ENCODE results near the gene WDR87.
A peak's percentile ranks its signal among the peaks of the same experiment; 100 is the strongest.

WDR87 gene

DNA sequence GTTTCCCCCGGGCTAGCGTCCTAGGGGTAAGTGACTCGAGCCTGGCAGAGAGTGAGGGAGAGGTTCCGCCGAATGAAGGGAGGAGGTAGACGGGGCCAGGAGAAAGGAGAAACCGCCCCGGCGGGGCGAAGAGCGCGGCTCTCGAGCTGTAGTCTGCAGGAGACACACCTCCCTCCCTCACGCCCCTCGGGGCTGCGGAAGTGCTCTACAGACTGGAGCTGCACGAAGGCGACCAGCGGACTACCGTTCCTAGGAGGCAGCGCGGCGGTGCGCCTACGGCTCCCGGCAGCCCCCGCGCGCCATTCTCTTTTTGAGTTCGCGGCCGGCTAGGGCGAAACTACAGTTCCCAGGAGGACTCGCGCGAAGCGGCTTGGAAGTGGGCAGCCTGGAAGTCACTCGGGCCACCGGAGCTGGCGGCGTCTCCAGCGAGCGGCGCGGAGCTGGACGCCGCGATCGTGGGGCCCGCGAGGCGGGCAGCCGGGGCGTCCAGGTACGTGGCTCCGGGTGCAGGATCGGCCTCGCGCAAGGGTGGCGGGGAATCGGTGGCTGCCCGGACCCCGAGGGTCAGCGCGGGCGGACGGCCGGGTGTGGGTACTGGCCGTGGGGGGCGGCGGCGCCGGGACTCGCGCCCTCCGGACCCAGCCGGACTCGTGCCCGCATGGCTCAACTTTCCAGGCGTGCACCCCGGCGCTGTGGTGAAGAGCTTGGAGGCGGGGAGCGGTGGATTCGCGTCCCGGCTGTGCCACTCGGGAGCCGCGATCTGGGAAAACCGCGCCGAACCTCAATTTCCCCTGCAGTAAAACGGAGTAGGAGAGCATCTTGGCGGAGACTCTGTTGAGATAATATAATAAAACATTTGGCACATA, 708 bp upstream of the WDR87 start, which contains the start of gene SIPA1L3:
SIPA1L3 (plus strand) TSS at position 340 of the 866 bp plus-strand sequence. CDS start 174,358 bp downstream, outside the sequence.
- H3K4me2 ChIP-seq, result peak within 1 kb of the TSS; percentile 83 to 99 (median 94)
- H3K27me3 ChIP-seq, result no peaks in the 10 kb centered on the region
- H3K9ac ChIP-seq, result peak within 1 kb of the TSS; percentile 81 to 92 (median 88)
- H3K9me3 ChIP-seq (replicated peaks in 1 of 11), result no peaks in the 10 kb centered on the region
- H3K4me3 ChIP-seq, result peak within 1 kb of the TSS; percentile 89 to 100 (median 94)
- no peaks in the 10 kb centered on the region for H3K36me3 ChIP-seq
- peaks cover 32 to 60% (median 53%) of the 10 kb centered on the region in 10 experiments for H3K4me1 ChIP-seq
- H3K27ac ChIP-seq, result peak within 1 kb of the TSS; percentile 23 to 82 (median 77); a peak in 21 of 22 replicates
- H4K20me1 ChIP-seq, result peaks cover 0 to 11% (median 7%) of the 10 kb centered on the region in 11 experiments; a peak in 8 of 22 replicates
- no peak for TF ChIP-seq Cebpa-rat (IDR thresholded peaks at IDR 0.05)

DNA sequence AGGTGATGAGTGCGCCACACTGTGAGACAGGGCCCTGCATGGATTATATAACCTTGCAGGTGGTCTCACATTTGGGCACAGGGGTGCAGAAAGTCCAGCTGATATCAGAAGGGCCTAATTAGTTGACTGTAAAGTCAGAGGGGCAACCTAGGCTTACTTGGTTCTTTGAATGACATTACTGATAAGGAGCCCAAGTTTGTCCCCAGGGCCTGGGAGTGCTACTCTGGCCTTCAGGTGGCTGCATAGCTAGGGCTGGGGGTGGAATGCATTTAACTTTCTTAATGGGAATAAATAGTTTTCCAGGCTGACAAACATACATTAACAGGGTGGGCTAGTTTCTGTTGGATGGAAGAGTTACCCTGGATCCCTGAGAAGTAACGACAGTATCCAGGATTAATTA, 3.3 kb downstream of the WDR87 start:
- H3K4me3 ChIP-seq, result no peak overlapping the region
- no peak overlapping the region for H3K27ac ChIP-seq
- H3K4me1 ChIP-seq, result peaks cover 9 to 32% (median 20%) of the 10 kb centered on the region in 10 experiments
- peaks cover 0 to under 1% (median 0%) of the 10 kb centered on the region in 11 experiments; a peak in 2 of 22 replicates for H4K20me1 ChIP-seq
- no peaks in the 10 kb centered on the region for H3K36me3 ChIP-seq
- H3K4me2 ChIP-seq, result no peak overlapping the region
- no peaks in the 10 kb centered on the region for H3K9me3 ChIP-seq (replicated peaks in 1 of 11)
- no peak for TF ChIP-seq Cebpa-rat (IDR thresholded peaks at IDR 0.05)
- H3K27me3 ChIP-seq, result no peaks in the 10 kb centered on the region
- no peak overlapping the region for H3K9ac ChIP-seq

DNA sequence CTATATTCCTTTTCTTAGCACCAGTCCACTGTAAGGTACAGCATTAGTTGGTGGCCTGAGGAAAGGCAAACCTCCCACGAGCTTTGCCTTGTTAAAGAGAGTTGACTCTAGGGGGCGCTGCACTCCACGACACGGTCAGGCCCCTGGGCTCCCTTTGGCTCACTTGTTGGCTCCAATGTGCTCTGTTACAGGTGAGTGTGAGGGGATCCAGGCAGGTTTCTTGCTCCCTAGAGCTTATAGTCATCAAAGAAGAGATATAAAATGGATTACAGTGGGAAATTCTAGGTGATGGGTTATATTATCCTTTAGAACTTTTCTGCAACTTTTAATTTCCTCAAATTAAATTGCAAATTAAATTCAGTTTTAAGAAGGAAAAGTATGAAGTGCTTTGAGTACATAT, 3.7 kb downstream of the WDR87 start:
- Histone ChIP-seq H4K20me1 (no peaks in the 10 kb centered on the region), H3K9ac (no peak overlapping the region), H3K9me3 (replicated peaks in 1 of 11) (no peaks in the 10 kb centered on the region), H3K27ac (no peak overlapping the region), H3K4me1 (peaks cover 5 to 28% (median 15%) of the 10 kb centered on the region in 10 experiments), H3K36me3 (no peaks in the 10 kb centered on the region), H3K27me3 (no peaks in the 10 kb centered on the region), H3K4me3 (no peak overlapping the region), H3K4me2 (no peak overlapping the region)
- TF ChIP-seq Cebpa-rat (IDR thresholded peaks at IDR 0.05), result no peak

DNA sequence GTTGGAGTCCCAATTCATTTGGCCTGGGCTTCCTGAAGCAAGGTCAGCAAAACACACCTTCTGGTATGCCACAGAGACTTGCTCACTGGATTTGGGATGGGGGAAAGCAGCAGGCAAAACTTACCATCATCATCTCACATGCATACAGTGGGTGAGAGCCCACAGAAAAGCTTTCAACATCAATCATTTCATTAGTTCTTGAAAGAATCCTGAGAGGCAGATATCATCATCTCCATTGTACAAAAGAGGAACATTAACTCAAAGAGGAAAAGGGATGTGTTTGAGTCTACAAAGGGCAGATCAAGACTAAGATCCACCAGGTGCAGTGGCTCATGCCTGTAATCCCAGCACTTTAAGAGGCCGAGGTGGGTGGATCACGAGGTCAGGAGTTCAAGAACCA, 6.4 kb downstream of the WDR87 start:
- no peak overlapping the region for H3K27ac ChIP-seq
- H3K9ac ChIP-seq, result no peak overlapping the region
- H3K4me3 ChIP-seq, result no peak overlapping the region
- peaks cover 0 to 12% (median 3%) of the 10 kb centered on the region in 10 experiments; a peak in 5 of 20 replicates for H3K4me1 ChIP-seq
- H3K36me3 ChIP-seq, result no peaks in the 10 kb centered on the region
- no peaks in the 10 kb centered on the region for H3K9me3 ChIP-seq (replicated peaks in 1 of 11)
- H4K20me1 ChIP-seq, result no peaks in the 10 kb centered on the region
- no peak overlapping the region for H3K4me2 ChIP-seq
- TF ChIP-seq Cebpa-rat (IDR thresholded peaks at IDR 0.05), result no peak
- no peaks in the 10 kb centered on the region for H3K27me3 ChIP-seq

DNA sequence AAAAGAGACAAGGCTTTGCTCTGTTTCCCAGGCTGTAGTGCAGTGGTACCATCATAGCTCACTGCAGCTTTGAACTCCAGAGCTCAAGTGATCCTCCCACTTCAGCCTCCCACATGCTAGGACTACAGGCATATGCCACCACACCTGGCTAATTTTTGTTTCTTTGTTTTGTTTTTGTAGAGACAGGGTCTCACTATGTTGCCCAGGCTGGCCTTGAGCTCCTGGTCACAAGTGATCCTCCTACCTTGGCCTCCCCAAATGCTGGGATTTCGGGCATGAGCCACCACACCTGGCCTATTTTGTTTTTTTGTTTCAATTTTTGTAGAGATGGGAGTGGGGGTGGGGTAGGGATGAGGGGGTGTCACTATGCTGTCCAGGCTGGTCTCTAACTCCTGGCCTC, 6.9 kb downstream of the WDR87 start:
- Histone ChIP-seq H3K9ac (no peak overlapping the region), H3K27me3 (no peaks in the 10 kb centered on the region), H3K27ac (no peak overlapping the region), H4K20me1 (no peaks in the 10 kb centered on the region), H3K4me1 (peaks cover 0 to 12% (median 3%) of the 10 kb centered on the region in 10 experiments; a peak in 5 of 20 replicates), H3K4me2 (no peak overlapping the region), H3K9me3 (replicated peaks in 1 of 11) (no peaks in the 10 kb centered on the region), H3K36me3 (no peaks in the 10 kb centered on the region), H3K4me3 (no peak overlapping the region)
- TF ChIP-seq Cebpa-rat (IDR thresholded peaks at IDR 0.05), result no peak

DNA sequence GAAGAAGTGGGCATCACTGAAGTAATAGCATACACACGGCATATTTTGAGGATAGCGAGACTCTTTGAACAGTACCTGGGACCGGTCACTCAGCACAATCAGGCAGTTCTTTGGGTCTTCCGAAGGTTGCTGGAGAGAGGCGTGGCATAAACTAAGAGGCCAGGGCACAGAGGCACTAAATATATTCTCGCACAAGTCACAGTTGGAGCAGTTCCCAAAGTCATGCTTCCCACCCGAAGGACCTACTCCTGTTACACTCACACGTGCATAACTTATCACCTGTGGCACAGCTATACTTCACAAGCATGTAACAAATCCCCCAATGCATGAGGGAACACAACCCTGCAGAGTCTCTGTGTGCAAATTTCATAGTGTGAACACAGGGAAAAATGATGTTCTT, 10.2 kb downstream of the WDR87 start:
- H3K9me3 ChIP-seq (replicated peaks in 1 of 11), result no peaks in the 10 kb centered on the region; a peak in 1 of 22 replicates
- TF ChIP-seq Cebpa-rat (IDR thresholded peaks at IDR 0.05), result no peak
- H3K4me3 ChIP-seq, result no peak overlapping the region
- H3K36me3 ChIP-seq, result no peaks in the 10 kb centered on the region
- peaks cover 0 to 6% (median 0%) of the 10 kb centered on the region in 10 experiments; a peak in 3 of 20 replicates for H3K4me1 ChIP-seq
- no peak overlapping the region for H3K9ac ChIP-seq
- H3K27me3 ChIP-seq, result no peaks in the 10 kb centered on the region
- no peak overlapping the region for H3K27ac ChIP-seq
- H3K4me2 ChIP-seq, result no peak overlapping the region
- H4K20me1 ChIP-seq, result no peaks in the 10 kb centered on the region

DNA sequence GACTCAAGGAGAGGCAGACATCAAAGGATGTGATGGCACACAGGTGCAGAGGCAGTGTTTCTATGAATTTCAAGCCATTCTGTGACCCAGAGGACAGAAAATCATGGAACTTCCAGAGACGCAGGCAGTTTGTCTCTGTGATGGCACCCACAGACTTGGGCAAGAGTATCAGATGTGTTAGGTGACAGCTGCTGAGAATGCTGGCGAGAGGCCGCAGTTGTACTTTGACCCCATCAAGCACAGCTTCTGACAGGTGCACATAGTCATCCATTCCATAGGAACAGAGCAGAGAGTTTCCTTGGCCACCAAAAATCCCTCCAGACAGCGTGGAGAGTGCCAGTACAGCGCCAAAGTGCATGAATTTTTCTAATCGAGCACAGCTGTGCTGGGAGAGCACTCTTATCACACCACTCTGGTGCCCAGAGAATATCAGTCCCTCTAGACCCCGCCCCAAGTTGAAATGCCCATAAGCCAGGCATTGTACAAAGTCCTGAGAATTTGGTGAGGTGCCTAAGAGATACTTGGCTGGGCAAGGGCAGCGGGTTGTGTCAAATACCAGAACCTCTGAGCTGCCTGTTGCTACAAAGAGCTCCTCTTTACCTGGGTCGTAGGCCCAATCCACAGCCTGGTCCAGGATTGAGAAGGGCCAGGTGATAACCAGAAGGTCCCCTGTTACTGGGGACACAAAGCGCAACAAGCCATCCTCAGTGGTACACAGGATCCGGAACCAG, 12.4 kb downstream of the WDR87 start:
- no peaks in the 10 kb centered on the region for H3K27me3 ChIP-seq
- no peaks in the 10 kb centered on the region for H4K20me1 ChIP-seq
- H3K4me1 ChIP-seq, result peaks cover 0 to 3% (median 0%) of the 10 kb centered on the region in 10 experiments; a peak in 2 of 20 replicates
- H3K9me3 ChIP-seq (replicated peaks in 1 of 11), result peaks cover 0 to 5% (median 0%) of the 10 kb centered on the region in 11 experiments; a peak in 3 of 22 replicates
- H3K9ac ChIP-seq, result no peak overlapping the region
- H3K36me3 ChIP-seq, result no peaks in the 10 kb centered on the region
- H3K4me3 ChIP-seq, result no peak overlapping the region
- no peak for TF ChIP-seq Cebpa-rat (IDR thresholded peaks at IDR 0.05)
- no peak overlapping the region for H3K4me2 ChIP-seq
- H3K27ac ChIP-seq, result no peak overlapping the region

DNA sequence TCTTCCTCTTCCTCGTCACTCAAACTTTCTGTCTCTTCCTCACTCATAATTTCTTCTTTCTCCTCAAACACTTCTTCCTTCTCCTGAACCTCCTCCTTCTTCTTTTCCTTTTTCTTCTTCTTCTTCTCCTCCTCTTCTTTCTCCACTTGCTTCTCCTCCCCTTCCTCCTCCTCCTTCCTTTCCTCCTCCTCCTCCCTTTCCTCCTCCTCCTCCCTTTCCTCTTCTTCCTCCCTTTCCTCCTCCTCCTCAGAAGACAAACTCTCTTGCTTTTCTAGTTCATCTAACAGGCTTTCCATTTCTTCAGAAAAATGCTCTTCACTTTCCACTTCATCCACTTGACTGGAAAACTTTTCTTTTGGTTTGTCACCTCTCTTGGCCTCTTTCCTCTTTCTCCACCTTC, 19.8 kb downstream of the WDR87 start:
- H3K4me3 ChIP-seq, result no peak overlapping the region

DNA sequence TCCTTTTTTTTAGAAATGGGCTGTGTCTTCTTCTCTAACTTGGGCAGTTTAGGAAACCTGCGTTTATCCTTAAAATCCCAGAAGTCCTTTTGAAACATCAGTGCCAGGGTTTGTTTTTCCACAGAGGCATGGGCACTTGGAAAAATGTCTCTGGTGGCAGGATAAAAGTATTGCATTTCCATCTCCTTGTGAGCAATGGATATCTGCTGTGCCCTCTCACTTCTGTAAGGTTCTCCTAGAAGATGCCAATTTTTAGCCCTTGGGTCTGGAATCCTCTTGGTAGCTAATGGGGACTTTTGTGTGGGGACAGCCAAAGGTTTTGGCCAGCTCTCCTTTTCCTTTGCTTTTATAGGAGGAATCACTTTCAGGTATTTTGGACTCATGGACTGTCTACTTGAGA, 21.0 kb downstream of the WDR87 start:
- TF ChIP-seq Cebpa-rat (IDR thresholded peaks at IDR 0.05), result no peak
- no peaks in the 10 kb centered on the region for H4K20me1 ChIP-seq
- H3K9me3 ChIP-seq (replicated peaks in 1 of 11), result peaks cover 21 to 62% (median 47%) of the 10 kb centered on the region in 11 experiments
- no peak overlapping the region for H3K27ac ChIP-seq
- H3K36me3 ChIP-seq, result no peaks in the 10 kb centered on the region
- H3K4me1 ChIP-seq, result peaks cover 0 to 12% (median 3%) of the 10 kb centered on the region in 10 experiments; a peak in 2 of 20 replicates
- H3K9ac ChIP-seq, result no peak overlapping the region
- H3K4me2 ChIP-seq, result no peak overlapping the region
- H3K27me3 ChIP-seq, result no peaks in the 10 kb centered on the region
- no peak overlapping the region for H3K4me3 ChIP-seq

More for the DNA sequence above, 19.8 kb downstream of the WDR87 start:
- Histone ChIP-seq H3K9ac (no peak overlapping the region), H4K20me1 (no peaks in the 10 kb centered on the region), H3K27ac (no peak overlapping the region), H3K9me3 (replicated peaks in 1 of 11) (peaks cover 19 to 59% (median 41%) of the 10 kb centered on the region in 11 experiments), H3K4me1 (peaks cover 0 to 12% (median 3%) of the 10 kb centered on the region in 10 experiments; a peak in 2 of 20 replicates), H3K4me2 (no peak overlapping the region), H3K36me3 (no peaks in the 10 kb centered on the region), H3K27me3 (no peaks in the 10 kb centered on the region)
- TF ChIP-seq Cebpa-rat (IDR thresholded peaks at IDR 0.05), result no peak

Measured in BLaER1 treated with 17β-estradiol and CSF1 and Interleukin-3, amounts not matched to agents 10 nM and 100 nM (cell line).